Psoas muscle (tissue), 8 donors: ENCODE measurements around the gene HS2ST1. TPM values are rescaled to one million over a fixed set of nuclear protein-coding genes. Genes with fewer than 3 reads are reported as not detected.

Experiments used
- ATAC-seq, 4 donors: fragments of 200-7000 bp; cut with Tn5 transposase; one replicate each; pipeline ENCODE4 v1.9.1; 2020; ENCODE audit warnings: moderate library complexity in 3 of 4, mild to moderate bottlenecking in 2 of 4
- DNase-seq, 2 donors: peaks; one replicate each; pipeline ENCODE4 v3.0.0-alpha.2; 2020
- H3K27ac ChIP-seq: fragments of 200-600 bp; one replicate; pipeline ENCODE4 v1.8.0; 2022
- H3K27me3 ChIP-seq, 3 donors: fragments of 200-600 bp in 1 of 3; one replicate each; pipeline versions ENCODE4 v1.6.1 to v1.8.0; 2013 to 2022; ENCODE audit warnings: low read length in 2 of 3, mild to moderate bottlenecking in 2 of 3, moderate library complexity in 1 of 3; ENCODE audit not compliant: insufficient read depth in 3 of 3
- H3K36me3 ChIP-seq, 2 donors: fragments of 200-600 bp in 1 of 2; one replicate each; pipeline versions ENCODE4 v1.6.1 to v1.8.0; 2013 to 2022; ENCODE audit warnings: low read depth in 1 of 2, mild to moderate bottlenecking in 1 of 2, moderate library complexity in 1 of 2; ENCODE audit not compliant: insufficient read depth in 1 of 2
- H3K4me1 ChIP-seq: fragments of 200-600 bp; one replicate; pipeline ENCODE4 v1.8.0; 2022
- H3K4me3 ChIP-seq: fragments of 200-600 bp; one replicate; pipeline ENCODE4 v1.8.0; 2022; ENCODE audit warnings: mild to moderate bottlenecking
- H3K9me3 ChIP-seq: fragments of 200-600 bp; one replicate; pipeline ENCODE4 v1.8.0; 2022
- CTCF ChIP-seq: fragments of 200-600 bp; IDR thresholded peaks from one replicate; pipeline ENCODE4 v1.8.0; 2022; ENCODE audit warnings: antibody characterized with exemption
- WGBS, 3 donors: extraction: QIAGEN DNeasy Blood & Tissue Kit; methylation state at CpG; one replicate each; pipeline versions ENCODE4 v1.1.6 to v1.1.7; 2013; 5-methylcytosine and 5-hydroxymethylcytosine counted together
- intact Hi-C, 2 donors: fragments of 100-400 bp; cut with DNase I; formaldehyde crosslinking; loops; one replicate each; pipeline versions ENCODE4 v1.11.0 to v1.14.2; 2022
- polyA plus RNA-seq, 3 donors: library from polyadenylated mRNA; stranded (reverse); fragments of 200-250 nt; gene quantifications; one replicate each; pipeline ENCODE4 v1.2.3, GENCODE V29; 2013
- total RNA-seq, 4 donors: library from RNA; stranded (reverse); fragmentation: NEBNext Ultra II Directional in 2 of 4; extraction: Animal tissue kit (Norgen Biotek cat#: 25700) in 2 of 4; gene quantifications; one replicate each; pipeline versions ENCODE4 v1.2.1 to v1.2.4, GENCODE V29; 2021 to 2023
- donor health status: healthy with polysubstance abuse.
- donor health status: DM: no; HTN: no; CAD: no; lungs with moderate emphysema.
- donor health status: Bipolar disorder and iron deficiency.
- donor health status: healthy.
- donor health status: DM: yes; HTN: yes; CAD: no.
- donor health status: DM: no; HTN: no; CAD: no.
- donor health status: DM: no; HTN: no; CAD: no.
- donor health status: DM: yes; HTN: yes; CAD: no.

The HS2ST1 gene
- total and polyA plus RNA-seq, 7 donors = 3.3 to 12.0 (median 8.1) TPM

- ATAC-seq (no peak), DNase-seq (no peak)
- Histone ChIP-seq H3K36me3 (peaks cover 0 to 6% of the 10 kb centered on the region in 2 donors), H3K4me3 (no peak overlapping the region), H3K9me3 (no peaks in the 10 kb centered on the region), H3K27me3 (no peaks in the 10 kb centered on the region), H3K27ac (no peak overlapping the region), H3K4me1 (no peaks in the 10 kb centered on the region)
- intact Hi-C loops = no loop called here
- 76 to 87% (median 86%) methylated on average over 2 of the region's 2 CpGs for WGBS, 3 donors
- TF ChIP-seq CTCF = no peak
Measured at GRCh38 chr1:87106867-87107266, 192.4 kb downstream of the HS2ST1 start.

GRCh38 chr1:87108228-87108627 lies 193.8 kb downstream of the HS2ST1 start:
- WGBS, 3 donors = 69 to 79% (median 73%) methylated on average over 1 of the region's 1 CpG
- H3K4me3 ChIP-seq = no peak overlapping the region
- no peaks in the 10 kb centered on the region for H3K4me1 ChIP-seq
- H3K36me3 ChIP-seq = peaks cover 0 to 6% of the 10 kb centered on the region in 2 donors
- H3K27ac ChIP-seq = no peak overlapping the region
- TF ChIP-seq CTCF = no peak
- intact Hi-C loops = no loop called here
- H3K27me3 ChIP-seq = no peaks in the 10 kb centered on the region
- no peak for DNase-seq
- no peak for ATAC-seq
- no peaks in the 10 kb centered on the region for H3K9me3 ChIP-seq

GRCh38 chr1:87108814-87109411 lies 194.5 kb downstream of the HS2ST1 start:
- TF ChIP-seq CTCF = no peak
- Histone ChIP-seq H3K36me3 (peaks cover 0 to 6% of the 10 kb centered on the region in 2 donors), H3K9me3 (no peaks in the 10 kb centered on the region), H3K4me1 (no peaks in the 10 kb centered on the region), H3K27me3 (no peaks in the 10 kb centered on the region), H3K4me3 (no peak overlapping the region), H3K27ac (no peak overlapping the region)
- intact Hi-C loops = no loop called here
- ATAC-seq = no peak
- no peak for DNase-seq
- 89 to 100% (median 97%) methylated on average over 1 of the region's 1 CpG for WGBS, 3 donors

GRCh38 chr1:87111659-87112371 lies 197.4 kb downstream of the HS2ST1 start:
- H3K9me3 ChIP-seq = no peaks in the 10 kb centered on the region
- DNase-seq (no peak), ATAC-seq (no peak)
- intact Hi-C loops = no loop called here
- H3K27ac ChIP-seq = no peak overlapping the region
- H3K36me3 ChIP-seq = no peaks in the 10 kb centered on the region
- no peak overlapping the region for H3K4me3 ChIP-seq
- WGBS, 3 donors = 38 to 47% (median 45%) methylated on average over 5 of the region's 5 CpGs
- H3K4me1 ChIP-seq = no peaks in the 10 kb centered on the region
- no peak for TF ChIP-seq CTCF
- H3K27me3 ChIP-seq = no peaks in the 10 kb centered on the region
